UCSD-AML1 (cell line): ENCODE results near the gene MAML3.
A peak's percentile ranks its signal among the peaks of the same experiment; 100 is the strongest.

Source experiments
- DNase-seq: peaks from one replicate; lab custom pipeline; 2025; ENCODE audit not compliant: unreplicated experiment; lab: John Stamatoyannopoulos, UW

Gene MAML3

GRCh38 chr4:139849219-139849618 lies 304.8 kb downstream of the MAML3 start:
- no peak for DNase-seq

- no peak for DNase-seq
Observed at GRCh38 chr4:139848028-139848427, 306.0 kb downstream of the MAML3 start.

GRCh38 chr4:139847602-139848001 lies 306.4 kb downstream of the MAML3 start:
- DNase-seq: no peak

GRCh38 chr4:139846766-139847165 lies 307.2 kb downstream of the MAML3 start:
- DNase-seq: no peak

GRCh38 chr4:139845453-139846093 lies 308.4 kb downstream of the MAML3 start:
- no peak for DNase-seq

GRCh38 chr4:139844459-139845036 lies 309.4 kb downstream of the MAML3 start:
- DNase-seq: no peak

- DNase-seq: no peak
Observed at GRCh38 chr4:139844057-139844456, 309.9 kb downstream of the MAML3 start.

- no peak for DNase-seq
Observed at GRCh38 chr4:139843641-139844040, 310.3 kb downstream of the MAML3 start.

- no peak for DNase-seq
Observed at GRCh38 chr4:139841464-139842195, 312.4 kb downstream of the MAML3 start.

GRCh38 chr4:139840773-139841172 lies 313.2 kb downstream of the MAML3 start:
- no peak for DNase-seq

GRCh38 chr4:139839403-139840031 lies 314.5 kb downstream of the MAML3 start:
- DNase-seq: no peak

GRCh38 chr4:139838811-139839210 lies 315.2 kb downstream of the MAML3 start:
- no peak for DNase-seq

GRCh38 chr4:139834981-139835391 lies 319.0 kb downstream of the MAML3 start:
- DNase-seq: no peak

GRCh38 chr4:139834226-139834662 lies 319.7 kb downstream of the MAML3 start:
- DNase-seq: no peak

GRCh38 chr4:139833151-139833910 lies 320.7 kb downstream of the MAML3 start:
- no peak for DNase-seq

GRCh38 chr4:139828966-139829664 lies 324.9 kb downstream of the MAML3 start:
- peak; percentile 23 for DNase-seq

- DNase-seq: no peak
Observed at GRCh38 chr4:139826426-139826825, 327.6 kb downstream of the MAML3 start.

- DNase-seq: no peak
Observed at GRCh38 chr4:139825523-139826014, 328.4 kb downstream of the MAML3 start.

- no peak for DNase-seq
Observed at GRCh38 chr4:139824882-139825522, 329.0 kb downstream of the MAML3 start.

GRCh38 chr4:139823746-139824145 lies 330.2 kb downstream of the MAML3 start:
- no peak for DNase-seq
